PFSK-1 (cell line): Measurements from ENCODE around the gene ADAMTS17.

Experiments
- FOXP2 ChIP-seq: optimal IDR thresholded peaks from 2 replicates; pipeline ENCODE3; 2011; ENCODE audit warnings: borderline replicate concordance, control low read depth, inconsistent platforms; ENCODE audit not compliant: insufficient read depth; ENCODE audit errors: extremely low read length, extremely low read depth
- POLR2AphosphoS5 ChIP-seq: IDR thresholded peaks from 2 replicates; pipeline ENCODE4 v1.6.1; 2012; ENCODE audit warnings: low read depth, mild to moderate bottlenecking, control low read depth, low read length, moderate library complexity
- SIN3A ChIP-seq: IDR thresholded peaks from 2 replicates; pipeline ENCODE4 v1.6.1; 2012; ENCODE audit warnings: mild to moderate bottlenecking, low read length, moderate library complexity, borderline replicate concordance; ENCODE audit not compliant: insufficient read depth
- TAF1 ChIP-seq: IDR thresholded peaks from 2 replicates; pipeline ENCODE4 v1.6.1; 2012; ENCODE audit warnings: low read length, control low read depth, borderline replicate concordance; ENCODE audit not compliant: insufficient read depth
- TF ChIP-seq, protein P1 (sequence below), 2 experiments: IDR thresholded peaks; 2 replicates each; pipeline versions ENCODE4 v1.6.1 to v1.8.0; 2011 to 2012; ENCODE audit warnings: low read depth in 2 of 2, low read length in 2 of 2, control low read depth in 1 of 2, inconsistent platforms in 1 of 2, mild to moderate bottlenecking in 1 of 2, moderate library complexity in 1 of 2; ENCODE audit not compliant: insufficient read depth in 1 of 2

Gene ADAMTS17

DNA sequence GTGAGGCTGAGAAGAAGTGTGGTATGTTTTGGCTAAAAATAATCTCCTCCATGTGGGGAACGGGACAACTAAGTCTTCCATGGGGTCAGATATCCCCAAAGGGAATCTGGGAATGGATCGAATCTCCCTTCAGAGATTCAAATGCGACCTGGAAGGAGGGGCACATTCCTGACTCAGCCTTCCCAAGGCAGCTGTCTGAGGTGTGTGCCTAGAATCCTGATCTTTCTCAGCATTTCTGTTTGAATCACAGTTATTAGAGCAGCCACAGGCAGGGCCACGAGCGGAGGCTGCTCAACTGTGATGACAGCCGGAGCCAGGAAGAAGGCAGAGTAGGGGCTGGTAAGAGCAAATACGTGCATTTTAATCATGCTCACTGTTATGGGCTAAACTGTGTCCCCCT, 135.1 kb downstream of the ADAMTS17 start:
- TF ChIP-seq POLR2AphosphoS5 (no peak), SIN3A (no peak), TAF1 (no peak), FOXP2 (no peak)
- TF ChIP-seq, protein P1, sequence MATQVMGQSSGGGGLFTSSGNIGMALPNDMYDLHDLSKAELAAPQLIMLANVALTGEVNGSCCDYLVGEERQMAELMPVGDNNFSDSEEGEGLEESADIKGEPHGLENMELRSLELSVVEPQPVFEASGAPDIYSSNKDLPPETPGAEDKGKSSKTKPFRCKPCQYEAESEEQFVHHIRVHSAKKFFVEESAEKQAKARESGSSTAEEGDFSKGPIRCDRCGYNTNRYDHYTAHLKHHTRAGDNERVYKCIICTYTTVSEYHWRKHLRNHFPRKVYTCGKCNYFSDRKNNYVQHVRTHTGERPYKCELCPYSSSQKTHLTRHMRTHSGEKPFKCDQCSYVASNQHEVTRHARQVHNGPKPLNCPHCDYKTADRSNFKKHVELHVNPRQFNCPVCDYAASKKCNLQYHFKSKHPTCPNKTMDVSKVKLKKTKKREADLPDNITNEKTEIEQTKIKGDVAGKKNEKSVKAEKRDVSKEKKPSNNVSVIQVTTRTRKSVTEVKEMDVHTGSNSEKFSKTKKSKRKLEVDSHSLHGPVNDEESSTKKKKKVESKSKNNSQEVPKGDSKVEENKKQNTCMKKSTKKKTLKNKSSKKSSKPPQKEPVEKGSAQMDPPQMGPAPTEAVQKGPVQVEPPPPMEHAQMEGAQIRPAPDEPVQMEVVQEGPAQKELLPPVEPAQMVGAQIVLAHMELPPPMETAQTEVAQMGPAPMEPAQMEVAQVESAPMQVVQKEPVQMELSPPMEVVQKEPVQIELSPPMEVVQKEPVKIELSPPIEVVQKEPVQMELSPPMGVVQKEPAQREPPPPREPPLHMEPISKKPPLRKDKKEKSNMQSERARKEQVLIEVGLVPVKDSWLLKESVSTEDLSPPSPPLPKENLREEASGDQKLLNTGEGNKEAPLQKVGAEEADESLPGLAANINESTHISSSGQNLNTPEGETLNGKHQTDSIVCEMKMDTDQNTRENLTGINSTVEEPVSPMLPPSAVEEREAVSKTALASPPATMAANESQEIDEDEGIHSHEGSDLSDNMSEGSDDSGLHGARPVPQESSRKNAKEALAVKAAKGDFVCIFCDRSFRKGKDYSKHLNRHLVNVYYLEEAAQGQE (IDR thresholded peaks at IDR 0.05; ENCODE audit: insufficient read depth in 1 of 2, low read depth in 2 of 2, low read length in 2 of 2), result no peak

DNA sequence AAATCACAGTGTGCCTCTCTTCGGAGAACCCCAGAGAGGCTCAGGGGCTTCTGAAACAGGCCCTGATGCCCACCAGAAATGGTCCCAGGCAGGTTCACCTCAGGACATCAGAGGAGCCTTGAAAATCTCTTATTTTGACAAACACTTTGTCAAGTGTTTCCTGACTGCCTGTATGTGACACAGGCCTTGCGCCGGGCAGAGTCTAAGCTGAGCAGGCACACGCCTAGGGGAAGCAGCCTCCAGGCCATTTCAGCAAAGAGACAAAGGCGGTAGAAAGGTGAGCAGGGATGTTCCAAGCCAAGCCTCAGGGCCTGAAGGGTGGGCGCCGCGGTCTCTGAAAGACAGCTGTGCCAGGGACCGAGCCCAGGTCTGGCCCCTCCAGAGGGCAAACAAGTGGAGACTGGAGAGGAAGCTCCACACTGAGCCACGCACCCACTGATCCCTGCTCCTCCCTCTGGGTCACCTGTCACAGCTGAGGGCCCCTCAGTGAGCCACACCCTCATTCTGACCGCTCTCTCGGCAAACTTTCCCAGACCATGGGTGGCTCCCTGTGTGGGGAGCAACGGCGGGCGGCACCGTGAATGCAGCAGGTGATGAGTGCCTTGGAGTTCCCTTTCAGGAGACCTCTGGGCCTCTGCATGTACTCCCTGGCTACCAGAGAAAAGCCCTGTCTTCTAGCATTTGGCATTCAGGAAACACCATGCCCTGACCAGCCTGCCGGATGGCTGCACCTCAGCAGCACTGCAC, 136.1 kb downstream of the ADAMTS17 start:
- TF ChIP-seq TAF1 (no peak), SIN3A (no peak), FOXP2 (no peak), POLR2AphosphoS5 (no peak)
- TF ChIP-seq, protein P1 (IDR thresholded peaks at IDR 0.05; ENCODE audit: insufficient read depth in 1 of 2, low read depth in 2 of 2, low read length in 2 of 2), result no peak

DNA sequence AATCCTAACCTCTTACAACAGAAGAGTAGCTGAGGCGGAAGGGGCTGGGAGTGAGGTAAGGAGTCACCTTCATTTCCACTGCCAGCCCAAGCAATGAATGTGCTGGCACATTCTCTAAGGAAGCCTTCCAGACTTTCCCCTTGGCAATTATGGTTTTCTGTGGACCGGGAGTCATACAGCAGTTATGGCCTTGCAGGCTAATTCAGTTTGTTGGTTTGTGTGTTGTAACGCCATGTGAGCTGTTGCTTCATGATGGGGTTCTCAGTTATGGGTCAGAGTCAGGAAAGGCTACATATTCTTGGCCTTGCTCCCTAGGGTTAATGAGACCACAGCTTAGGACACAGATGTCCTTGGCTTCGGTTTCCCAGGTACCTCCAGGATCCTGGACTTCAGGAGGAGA, 137.0 kb downstream of the ADAMTS17 start:
- TF ChIP-seq TAF1 (no peak), SIN3A (no peak), FOXP2 (no peak)
- TF ChIP-seq, protein P1 (IDR thresholded peaks at IDR 0.05; ENCODE audit: insufficient read depth in 1 of 2, low read depth in 2 of 2, low read length in 2 of 2), result no peak

DNA sequence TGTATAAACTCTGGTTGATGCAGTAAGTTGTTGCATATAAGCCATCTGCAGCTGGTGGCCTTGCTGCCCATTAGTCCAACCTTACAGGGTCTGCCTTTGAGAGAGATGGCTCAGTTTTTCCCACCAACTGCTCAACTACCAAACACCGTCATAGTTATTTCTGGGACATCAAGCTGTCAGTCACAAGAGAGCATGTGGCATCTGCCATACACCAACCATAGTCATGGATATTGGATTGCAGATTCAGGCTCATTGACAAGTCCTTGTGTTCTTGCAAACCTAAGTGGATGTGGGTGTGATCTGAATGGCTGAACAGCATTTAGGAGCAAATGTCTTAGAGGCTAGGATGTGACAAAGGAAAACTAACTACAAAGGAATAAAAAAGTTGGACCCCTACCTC, 137.6 kb downstream of the ADAMTS17 start:
- TF ChIP-seq TAF1 (no peak), SIN3A (no peak), POLR2AphosphoS5 (no peak), FOXP2 (no peak)
- TF ChIP-seq, protein P1 (IDR thresholded peaks at IDR 0.05; ENCODE audit: insufficient read depth in 1 of 2, low read depth in 2 of 2, low read length in 2 of 2), result no peak
